Stomach (tissue), 9 donors: ENCODE results near the gene DBNDD2. TPM values are rescaled to one million over a fixed set of nuclear protein-coding genes. Genes with fewer than 3 reads are reported as not detected.

Experiments used
- DNase-seq, 2 donors: peaks; one replicate each; pipeline versions ENCODE4 v3.0.0 to v3.0.0-alpha.2; 2013 to 2019
- H3K27ac ChIP-seq, 5 donors: fragments of 200-600 bp in 4 of 5; sonication (generic) in 4 of 5; one replicate each; pipeline ENCODE4 v1.5.1; 2013 to 2019; ENCODE audit warnings: mild to moderate bottlenecking in 1 of 5, moderate library complexity in 1 of 5
- H3K27me3 ChIP-seq, 3 donors: fragments of 200-600 bp; sonication (generic); one replicate each; pipeline ENCODE4 v1.5.1; 2017 to 2019; ENCODE audit warnings: mixed run types in 1 of 3
- H3K36me3 ChIP-seq, 4 donors: fragments of 200-600 bp; sonication (generic); 1 replicate in 3 of 4; 2 replicates in 1 of 4; pipeline ENCODE4 v1.5.1; 2016 to 2019
- H3K4me1 ChIP-seq, 4 donors: fragments of 200-600 bp; sonication (generic); one replicate each; pipeline ENCODE4 v1.5.1; 2016 to 2019
- H3K4me3 ChIP-seq, 4 donors: fragments of 200-600 bp; sonication (generic) in 3 of 4; one replicate each; pipeline ENCODE4 v1.5.1; 2016 to 2019; ENCODE audit warnings: mild to moderate bottlenecking in 1 of 4
- H3K9me3 ChIP-seq, 4 donors: fragments of 200-600 bp; sonication (generic); one replicate each; pipeline ENCODE4 v1.5.1; 2016 to 2019
- CTCF ChIP-seq, 7 experiments: fragments of 450-650 bp in 4 of 7; fragments of 200-600 bp in 3 of 7; sonication (generic) in 3 of 7; IDR thresholded peaks; one replicate each; pipeline ENCODE4 v1.5.1; 2016 to 2019; ENCODE audit warnings: antibody characterized with exemption in 7 of 7, control low read depth in 2 of 7, mild to moderate bottlenecking in 1 of 7
- EP300 ChIP-seq: sonication (generic); formaldehyde crosslinking; IDR thresholded peaks from one replicate; pipeline ENCODE4 v1.6.1; 2017; ENCODE audit warnings: antibody characterized with exemption
- POLR2A ChIP-seq, 4 donors: fragments of 450-650 bp; IDR thresholded peaks; one replicate each; pipeline ENCODE4 v1.6.1; 2016; ENCODE audit warnings: antibody characterized with exemption in 4 of 4, control low read depth in 2 of 4, mild to moderate bottlenecking in 1 of 4, moderate library complexity in 1 of 4
- POLR2AphosphoS5 ChIP-seq, 3 donors: sonication (generic); formaldehyde crosslinking; IDR thresholded peaks; one replicate each; pipeline ENCODE4 v1.6.1; 2016; ENCODE audit warnings: antibody characterized with exemption in 3 of 3
- WGBS, 5 donors: extraction: QIAGEN DNeasy Blood & Tissue Kit in 3 of 5; methylation state at CpG; one replicate each; pipeline versions ENCODE4 v1.1.5 to v1.1.7; 2013 to 2018; 5-methylcytosine and 5-hydroxymethylcytosine counted together
- intact Hi-C: fragments of 100-400 bp; cut with DNase I; formaldehyde crosslinking; loops from one replicate; pipeline ENCODE4 v1.15.1; 2023; ENCODE audit warnings: low total_unique reads
- polyA plus RNA-seq, 3 donors: library from polyadenylated mRNA; stranded (reverse); fragments of 200-250 nt; gene quantifications; one replicate each; pipeline ENCODE4 v1.2.3, GENCODE V29; 2013
- total RNA-seq, 5 donors: library from RNA; depleted of rRNA; stranded (reverse); fragments of >200 nt; gene quantifications; one replicate each; pipeline versions ENCODE4 v1.1.0 to v1.2.3, GENCODE V29; 2014 to 2016
- donor health status: healthy with polysubstance abuse.
- donor health status: Bipolar disorder and iron deficiency.
- donor health status: healthy.

Gene DBNDD2
- total and polyA plus RNA-seq, 8 donors = 10.6 to 131 (median 58.1) TPM

GRCh38 chr20:45432294-45432693 is 24.2 kb downstream of the DBNDD2 start:
- peaks cover 0 to 6% (median 2%) of the 10 kb centered on the region in 4 donors for H3K36me3 ChIP-seq
- TF ChIP-seq CTCF (IDR thresholded peaks at IDR 0.05) = no peak
- no peak for TF ChIP-seq EP300
- TF ChIP-seq POLR2AphosphoS5 (IDR thresholded peaks at IDR 0.05) = no peak
- no peaks in the 10 kb centered on the region for H3K27me3 ChIP-seq
- intact Hi-C loops = loop anchor here (5.0 kb wide), 1 partner anchor 55 kb away; the partner anchor contains the start of gene TP53TG5
- H3K4me1 ChIP-seq = peaks cover 0 to 22% (median 8%) of the 10 kb centered on the region in 4 donors
- 72 to 82% (median 79%) methylated on average over 5 of the region's 5 CpGs for WGBS, 5 donors
- H3K9me3 ChIP-seq = no peaks in the 10 kb centered on the region
- DNase-seq = peak in 1 of 2 donors; percentile 17
- H3K27ac ChIP-seq = no peak overlapping the region
- no peak overlapping the region for H3K4me3 ChIP-seq

GRCh38 chr20:45433316-45433715 is 25.2 kb downstream of the DBNDD2 start:
- DNase-seq = peak in 1 of 2 donors; percentile 68
- peaks cover 0 to 17% (median 5%) of the 10 kb centered on the region in 4 donors for H3K4me1 ChIP-seq
- peaks cover 0 to 3% (median 0%) of the 10 kb centered on the region in 4 donors for H3K36me3 ChIP-seq
- H3K27ac ChIP-seq = peak overlapping the region in 2 of 5 donors; percentile 10 to 19
- H3K9me3 ChIP-seq = no peaks in the 10 kb centered on the region
- H3K27me3 ChIP-seq = no peaks in the 10 kb centered on the region
- H3K4me3 ChIP-seq = no peak overlapping the region
- 56 to 68% (median 67%) methylated on average over 3 of the region's 3 CpGs for WGBS, 5 donors
- intact Hi-C loops = loop anchor here (5.0 kb wide), 1 partner anchor 56 kb away; the partner anchor contains the start of gene TP53TG5
- TF ChIP-seq POLR2AphosphoS5 (IDR thresholded peaks at IDR 0.05) = peak in 2 of 3 donors; percentile 10 to 28
- no peak for TF ChIP-seq EP300

GRCh38 chr20:45433976-45434375 is 25.9 kb downstream of the DBNDD2 start:
- H3K4me3 ChIP-seq = no peak overlapping the region
- no peak for TF ChIP-seq EP300
- no peak for TF ChIP-seq POLR2A (IDR thresholded peaks at IDR 0.05)
- TF ChIP-seq CTCF (IDR thresholded peaks at IDR 0.05) = no peak
- no peak for TF ChIP-seq POLR2AphosphoS5 (IDR thresholded peaks at IDR 0.05)
- peak overlapping the region in 2 of 5 donors; percentile 10 to 19 for H3K27ac ChIP-seq
- H3K27me3 ChIP-seq = no peaks in the 10 kb centered on the region
- WGBS, 5 donors = 90 to 95% (median 93%) methylated on average over 4 of the region's 4 CpGs
- H3K9me3 ChIP-seq = no peaks in the 10 kb centered on the region
- H3K4me1 ChIP-seq = peaks cover 0 to 17% (median 5%) of the 10 kb centered on the region in 4 donors
- DNase-seq = no peak
- H3K36me3 ChIP-seq = peaks cover 0 to 3% (median 0%) of the 10 kb centered on the region in 4 donors
- intact Hi-C loops = loop anchor here (5.0 kb wide), 1 partner anchor 57 kb away; the partner anchor contains the start of gene TP53TG5

GRCh38 chr20:45436732-45437485 is 28.8 kb downstream of the DBNDD2 start:
- peak overlapping the region in 4 of 5 donors; percentile 73 to 85 (median 80) for H3K27ac ChIP-seq
- intact Hi-C loops = no loop called here
- TF ChIP-seq EP300 = no peak
- TF ChIP-seq CTCF (IDR thresholded peaks at IDR 0.05) = peak in 5 of 7 experiments; percentile 93 to 98 (median 96)
- peak; percentile 44 to 86 (median 53) for TF ChIP-seq POLR2AphosphoS5 (IDR thresholded peaks at IDR 0.05)
- peak overlapping the region; percentile 40 to 57 (median 54) for H3K4me3 ChIP-seq
- peaks cover 0 to 3% (median 0%) of the 10 kb centered on the region in 4 donors for H3K36me3 ChIP-seq
- no peaks in the 10 kb centered on the region for H3K27me3 ChIP-seq
- WGBS, 5 donors = 8 to 17% (median 9%) methylated on average over 18 to 33 of the region's 33 CpGs
- H3K9me3 ChIP-seq = no peaks in the 10 kb centered on the region
- DNase-seq = peak; percentile 94
- H3K4me1 ChIP-seq = peaks cover 0 to 17% (median 5%) of the 10 kb centered on the region in 4 donors
